ENCODE data around the gene SPRY2.

SPRY2 gene

GRCh38 chr13:80305737-80306136, 35.2 kb downstream of the SPRY2 start:
- DNase-seq (ENCODE audit: low read depth) = no peak
- TF ChIP-seq CTCF (conservative IDR thresholded peaks at IDR 0.05; ENCODE audit: low read depth, low read length) = no peak
- H3K4me3 ChIP-seq (ENCODE audit: low read depth, low read length) = no peak overlapping the region

- TF ChIP-seq CTCF (conservative IDR thresholded peaks at IDR 0.05; ENCODE audit: low read depth, low read length) = no peak
- no peak overlapping the region for H3K4me3 ChIP-seq (ENCODE audit: low read depth, low read length)
- no peak for DNase-seq (ENCODE audit: low read depth)
Measured at GRCh38 chr13:80303225-80303811, 37.6 kb downstream of the SPRY2 start.

GRCh38 chr13:80299046-80299445, 41.9 kb downstream of the SPRY2 start:
- no peak for TF ChIP-seq CTCF (conservative IDR thresholded peaks at IDR 0.05; ENCODE audit: low read depth, low read length)
- no peak overlapping the region for H3K4me3 ChIP-seq (ENCODE audit: low read depth, low read length)
- DNase-seq (ENCODE audit: low read depth) = no peak

- no peak for DNase-seq (ENCODE audit: low read depth)
- no peak overlapping the region for H3K4me3 ChIP-seq (ENCODE audit: low read depth, low read length)
- no peak for TF ChIP-seq CTCF (conservative IDR thresholded peaks at IDR 0.05; ENCODE audit: low read depth, low read length)
Measured at GRCh38 chr13:80297503-80297902, 43.4 kb downstream of the SPRY2 start.

- TF ChIP-seq CTCF (conservative IDR thresholded peaks at IDR 0.05; ENCODE audit: low read depth, low read length) = no peak
- DNase-seq (ENCODE audit: low read depth) = no peak
- H3K4me3 ChIP-seq (ENCODE audit: low read depth, low read length) = no peak overlapping the region
Measured at GRCh38 chr13:80297094-80297493, 43.8 kb downstream of the SPRY2 start.

GRCh38 chr13:80296638-80297037, 44.3 kb downstream of the SPRY2 start:
- no peak for DNase-seq (ENCODE audit: low read depth)
- no peak for TF ChIP-seq CTCF (conservative IDR thresholded peaks at IDR 0.05; ENCODE audit: low read depth, low read length)
- H3K4me3 ChIP-seq (ENCODE audit: low read depth, low read length) = no peak overlapping the region

GRCh38 chr13:80290591-80290990, 50.3 kb downstream of the SPRY2 start:
- no peak for TF ChIP-seq CTCF (conservative IDR thresholded peaks at IDR 0.05; ENCODE audit: low read depth, low read length)
- no peak for DNase-seq (ENCODE audit: low read depth)
- H3K4me3 ChIP-seq (ENCODE audit: low read depth, low read length) = no peak overlapping the region
